SU-DHL-6 (cell line): ENCODE results near the gene RBFOX1.

ENCODE experiments used
- H2AFZ ChIP-seq: fragments of 200-600 bp; sonication (generic); 2 replicates; pipeline ENCODE4 v1.6.1; 2014; ENCODE audit warnings: low read depth, mild to moderate bottlenecking, moderate library complexity, mixed read lengths, antibody characterized with exemption, low read length; ENCODE audit not compliant: severe bottlenecking
- H3F3A ChIP-seq: fragments of 200-600 bp; shearing (Covaris generic); 2 replicates; pipeline ENCODE4 v1.6.0; 2016; ENCODE audit warnings: antibody characterized with exemption, mild to moderate bottlenecking; ENCODE audit not compliant: insufficient read depth
- H3K27ac ChIP-seq: fragments of 200-600 bp; sonication (generic); 2 replicates; pipeline ENCODE4 v1.5.1; 2016; ENCODE audit warnings: low read depth, mild to moderate bottlenecking, low read length, moderate library complexity, mixed read lengths
- H3K27me3 ChIP-seq: fragments of 200-600 bp; sonication (generic), shearing (Covaris generic); 2 replicates; pipeline ENCODE4 v1.6.0; 2014; ENCODE audit warnings: mild to moderate bottlenecking, low read length
- H3K36me3 ChIP-seq: fragments of 200-600 bp; sonication (generic); 2 replicates; pipeline ENCODE4 v1.6.1; 2014; ENCODE audit warnings: mild to moderate bottlenecking, low read length, mixed read lengths
- H3K4me2 ChIP-seq: fragments of 300-600, 200-600 bp; shearing (Covaris generic), sonication (generic); 2 replicates; pipeline ENCODE4 v1.6.0; 2014; ENCODE audit warnings: low read length, low read depth, mild to moderate bottlenecking; ENCODE audit not compliant: poor library complexity, severe bottlenecking
- H3K4me3 ChIP-seq: fragments of 200-600 bp; sonication (generic); 2 replicates; pipeline ENCODE4 v1.5.1; 2014; ENCODE audit warnings: antibody characterized with exemption, low read length, mild to moderate bottlenecking, mixed read lengths; ENCODE audit not compliant: insufficient read depth, poor library complexity, severe bottlenecking
- H3K79me2 ChIP-seq: fragments of 200-600 bp; sonication (generic); 2 replicates; pipeline ENCODE4 v1.6.1; 2014; ENCODE audit warnings: mild to moderate bottlenecking, low read length, moderate library complexity; ENCODE audit not compliant: insufficient read depth
- H3K9ac ChIP-seq: fragments of 200-600 bp; sonication (generic); 2 replicates; pipeline ENCODE4 v1.7.0; 2014; ENCODE audit warnings: mild to moderate bottlenecking, low read length
- H3K9me2 ChIP-seq: fragments of 200-600 bp; sonication (generic); replicated peaks from 2 replicates; pipeline ENCODE4 v1.6.1; 2014; ENCODE audit warnings: low read length; ENCODE audit not compliant: insufficient read depth
- H3K9me3 ChIP-seq: fragments of 200-600 bp; sonication (generic); 2 replicates; pipeline ENCODE4 v1.6.1; 2014; ENCODE audit warnings: low read length, mixed read lengths; ENCODE audit not compliant: insufficient read depth
- H4K20me1 ChIP-seq: fragments of 200-600 bp; sonication (generic); 2 replicates; pipeline ENCODE4 v1.6.1; 2014; ENCODE audit warnings: low read depth, mild to moderate bottlenecking, antibody characterized with exemption, low read length, moderate library complexity, mixed read lengths
- CTCF ChIP-seq: fragments of 200-600 bp; sonication (generic); IDR thresholded peaks from one replicate; pipeline ENCODE4 v1.5.1; 2017; ENCODE audit warnings: antibody characterized with exemption, mild to moderate bottlenecking, low read length, moderate library complexity; ENCODE audit not compliant: insufficient read depth, poor library complexity, severe bottlenecking
- EZH2phosphoT487 ChIP-seq: fragments of 200-600 bp; sonication (generic), shearing (Covaris generic); conservative IDR thresholded peaks from 2 replicates; pipeline ENCODE4 v1.6.1; 2018; ENCODE audit warnings: mild to moderate bottlenecking, antibody characterized with exemption, low read length, moderate library complexity, mixed read lengths

The RBFOX1 gene

DNA sequence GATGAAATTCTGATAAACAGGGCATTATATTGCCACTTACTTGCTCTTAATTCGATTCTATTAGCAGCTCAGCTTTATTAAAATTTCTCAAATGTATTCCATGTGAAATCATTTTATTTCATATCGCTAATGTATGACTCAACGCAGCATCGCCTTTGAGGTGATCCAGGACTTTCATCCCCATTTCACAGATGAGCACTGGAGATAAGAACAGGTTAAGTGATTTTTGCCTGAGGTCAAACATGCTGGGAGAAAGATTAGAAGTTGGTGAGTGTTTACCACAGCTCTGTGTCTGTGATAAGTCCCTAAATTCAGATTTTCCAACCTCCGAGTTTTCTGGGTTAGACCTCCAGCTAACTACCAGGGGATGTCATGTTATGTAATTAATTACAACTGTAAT is 43.6 kb downstream of the RBFOX1 start:
- Histone ChIP-seq H3K36me3 (no peaks in the 10 kb centered on the region), H3F3A (no peaks in the 10 kb centered on the region), H3K9me2 (no peaks in the 10 kb centered on the region), H3K4me2 (no peak overlapping the region), H4K20me1 (no peaks in the 10 kb centered on the region), H3K27me3 (no peaks in the 10 kb centered on the region), H3K9ac (no peak overlapping the region), H3K79me2 (no peaks in the 10 kb centered on the region), H2AFZ (no peak overlapping the region), H3K4me3 (no peak overlapping the region), H3K9me3 (no peaks in the 10 kb centered on the region), H3K27ac (no peak overlapping the region)
- no peak for TF ChIP-seq CTCF
- TF ChIP-seq EZH2phosphoT487 = no peak

- no peaks in the 10 kb centered on the region for H3K27me3 ChIP-seq
- no peak overlapping the region for H3K9ac ChIP-seq
- no peak overlapping the region for H2AFZ ChIP-seq
- TF ChIP-seq CTCF (no peak), EZH2phosphoT487 (no peak)
- no peaks in the 10 kb centered on the region for H3K36me3 ChIP-seq
- H3K79me2 ChIP-seq = no peaks in the 10 kb centered on the region
- H3K4me2 ChIP-seq = no peak overlapping the region
- no peaks in the 10 kb centered on the region for H3K9me3 ChIP-seq
- H3F3A ChIP-seq = no peaks in the 10 kb centered on the region
- no peaks in the 10 kb centered on the region for H4K20me1 ChIP-seq
- H3K4me3 ChIP-seq = no peak overlapping the region
- no peaks in the 10 kb centered on the region for H3K9me2 ChIP-seq
- H3K27ac ChIP-seq = no peak overlapping the region
Measured at GRCh38 chr16:7377231-7377630, 44.6 kb downstream of the RBFOX1 start.

DNA sequence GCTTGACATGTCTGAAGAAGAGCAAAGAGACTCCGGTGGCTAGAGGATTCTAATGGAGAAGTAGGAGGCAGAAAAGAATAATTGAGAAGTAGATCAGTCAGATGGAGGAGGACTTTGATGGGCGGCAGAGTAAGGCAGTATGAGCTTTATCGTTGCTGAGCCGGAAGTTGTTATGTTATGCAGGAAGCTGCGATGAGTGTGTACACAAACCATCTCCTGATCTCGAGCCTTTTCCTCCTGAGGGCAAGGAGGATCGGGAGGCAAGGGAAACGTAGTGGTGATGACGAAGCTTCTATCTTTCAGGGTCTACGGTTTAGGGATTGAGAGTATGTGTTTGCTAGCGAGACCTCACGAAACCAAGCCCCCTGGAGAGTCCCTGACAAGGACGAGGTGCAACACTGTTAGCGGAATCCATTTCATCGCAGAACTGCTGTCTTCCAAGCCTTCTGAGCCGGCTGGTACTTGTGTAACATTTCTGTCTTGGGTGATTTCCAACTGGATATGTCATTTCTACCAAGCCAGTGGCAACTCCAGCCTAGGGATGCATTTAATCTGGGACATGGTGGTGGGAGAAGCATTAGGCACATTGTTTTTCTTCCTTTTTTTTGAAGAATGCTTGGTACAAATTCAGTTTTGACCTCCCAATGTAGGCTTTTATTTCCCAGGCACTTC is 45.5 kb downstream of the RBFOX1 start:
- H2AFZ ChIP-seq = no peak overlapping the region
- no peak overlapping the region for H3K4me2 ChIP-seq
- no peaks in the 10 kb centered on the region for H3K79me2 ChIP-seq
- TF ChIP-seq CTCF (no peak), EZH2phosphoT487 (no peak)
- H3K4me3 ChIP-seq = no peak overlapping the region
- H3K36me3 ChIP-seq = no peaks in the 10 kb centered on the region
- no peaks in the 10 kb centered on the region for H3F3A ChIP-seq
- no peaks in the 10 kb centered on the region for H3K9me3 ChIP-seq
- H3K27me3 ChIP-seq = no peaks in the 10 kb centered on the region
- no peaks in the 10 kb centered on the region for H4K20me1 ChIP-seq
- H3K9ac ChIP-seq = no peak overlapping the region
- no peak overlapping the region for H3K27ac ChIP-seq
- no peaks in the 10 kb centered on the region for H3K9me2 ChIP-seq
